DND-41 (cell line): ENCODE results near the gene XYLT1.

Experiments used
- CTCF ChIP-seq: IDR thresholded peaks from 2 replicates; pipeline ENCODE4 v1.5.1; 2012; ENCODE audit warnings: borderline replicate concordance, low read length, moderate library complexity, mild to moderate bottlenecking; ENCODE audit not compliant: poor library complexity, severe bottlenecking; ENCODE audit errors: extremely low read depth
- EZH2 ChIP-seq: IDR thresholded peaks from 3 replicates; pipeline ENCODE4 v1.6.1; 2012; ENCODE audit warnings: borderline replicate concordance, low read depth, mild to moderate bottlenecking, moderate library complexity, low read length, inconsistent platforms; ENCODE audit not compliant: severe bottlenecking

- TF ChIP-seq CTCF (no peak), EZH2 (no peak)
Measured at GRCh38 chr16:17313793-17314547, 156.8 kb downstream of the XYLT1 start.
